GM19468 (cell line): Measurements from ENCODE around the gene GPR108.
"Not testable (repeated sequence)": the region's sequence is repeated elsewhere in the genome, so short reads cannot be mapped to it uniquely, and the experiment has no call there.

Experiments used
- ATAC-seq: cut with Tn5 transposase; IDR thresholded peaks from one replicate; pipeline ENCODE4 v1.9.1; 2021; ENCODE audit warnings: mild to moderate bottlenecking, moderate library complexity, moderate number of reproducible peaks; ENCODE audit not compliant: unreplicated experiment; ENCODE audit errors: extremely low read depth

GPR108 gene

DNA sequence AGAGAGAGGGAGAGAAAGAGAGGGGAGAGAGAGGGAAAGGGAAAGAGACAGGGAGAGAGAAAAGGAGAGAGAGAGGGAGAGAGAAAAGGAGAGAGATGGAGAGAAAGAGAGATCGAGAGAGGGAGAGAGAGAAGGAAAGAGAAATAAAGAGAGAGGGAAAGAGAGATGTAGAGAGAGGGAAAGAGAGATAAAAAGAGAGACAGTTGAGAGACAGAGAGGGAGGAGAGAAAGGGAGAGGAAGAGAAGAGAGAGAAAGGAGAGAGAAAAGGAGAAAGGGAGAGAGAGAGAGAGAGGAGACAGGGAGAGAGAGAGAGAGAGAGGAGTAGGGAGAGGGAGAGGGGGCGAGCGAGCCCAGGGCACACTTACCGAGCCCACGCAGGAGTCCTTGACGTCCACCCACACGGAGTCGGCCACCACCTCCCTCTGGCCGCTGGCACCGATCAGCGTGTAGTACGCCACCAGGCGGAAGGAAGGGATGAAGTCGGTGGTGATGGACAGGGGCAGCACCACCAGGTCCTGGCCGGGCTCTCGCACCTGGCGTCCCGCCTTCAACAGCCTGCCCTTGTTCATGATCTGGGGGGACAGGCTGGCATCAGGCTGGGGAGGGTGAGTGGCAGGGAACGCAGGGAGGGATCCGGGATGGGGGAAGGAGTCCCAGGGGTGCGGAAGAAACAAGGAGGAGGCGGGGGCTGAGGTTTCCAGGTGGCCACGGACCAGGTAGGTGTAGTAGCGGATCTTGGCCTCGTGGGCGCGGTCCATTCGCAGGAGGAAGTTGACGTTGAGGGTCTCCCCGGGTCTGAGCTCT, 26.9 kb downstream of the GPR108 start:
- ATAC-seq, result no peak

DNA sequence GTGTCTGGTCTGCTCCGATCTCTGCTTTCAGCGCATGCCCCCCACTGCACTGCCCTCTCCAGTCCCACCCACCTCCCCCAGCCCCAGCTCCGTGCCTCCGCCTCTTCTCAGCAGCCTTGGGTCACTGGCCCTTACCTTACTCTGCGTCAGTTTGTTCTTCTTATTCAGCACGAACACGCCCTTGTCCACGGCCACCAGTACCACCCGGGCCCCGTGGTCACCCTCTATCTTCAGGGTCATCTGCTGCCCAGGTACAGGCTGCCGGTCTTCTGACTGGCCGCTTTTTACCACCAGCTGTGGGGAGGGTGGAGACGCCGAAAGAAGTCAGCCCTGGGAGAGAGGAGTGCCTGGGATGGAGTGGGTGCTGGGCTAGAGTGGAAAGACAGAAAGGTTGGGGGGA, 27.8 kb downstream of the GPR108 start:
- no peak for ATAC-seq

DNA sequence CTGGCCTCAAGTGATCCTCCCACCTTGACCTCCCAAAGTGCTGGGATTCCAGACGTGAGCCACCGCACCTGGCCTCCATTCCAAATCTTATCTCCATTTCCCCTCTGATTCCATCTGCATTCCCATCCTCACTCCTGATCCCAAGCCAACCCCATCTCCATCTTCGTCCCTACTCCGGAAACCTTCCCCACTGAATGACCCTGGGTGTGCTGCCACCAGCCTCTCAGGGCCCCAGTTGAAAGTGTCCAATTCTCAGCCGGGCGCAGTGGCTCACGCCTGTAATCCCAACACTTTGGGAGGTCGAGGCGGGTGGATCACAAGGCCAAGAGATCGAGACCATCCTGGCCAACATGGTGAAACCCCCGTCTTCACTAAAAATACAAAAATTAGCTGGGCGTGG, 28.5 kb downstream of the GPR108 start:
- ATAC-seq, result not testable (repeated sequence)

DNA sequence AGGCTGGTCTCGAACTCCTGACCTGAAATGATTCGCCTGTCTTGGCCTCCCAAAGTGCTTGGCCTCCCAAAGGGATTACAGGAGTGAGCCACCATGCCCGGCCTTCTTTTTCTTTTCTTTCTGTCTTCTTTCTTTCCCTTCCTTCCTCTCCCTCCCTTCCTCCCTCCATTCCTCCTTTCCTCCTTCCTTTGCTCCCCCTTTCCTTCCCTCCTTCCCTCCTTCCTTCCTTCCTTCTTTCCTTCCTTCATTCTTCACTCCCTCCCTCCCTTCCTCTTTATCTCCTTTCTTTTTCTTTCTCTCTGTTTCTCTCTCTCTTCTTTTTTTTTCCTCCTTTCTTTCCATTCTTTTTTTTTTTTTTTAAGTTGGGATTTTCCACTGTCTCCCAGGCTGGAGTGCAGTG, 29.0 kb downstream of the GPR108 start:
- ATAC-seq, result no peak

DNA sequence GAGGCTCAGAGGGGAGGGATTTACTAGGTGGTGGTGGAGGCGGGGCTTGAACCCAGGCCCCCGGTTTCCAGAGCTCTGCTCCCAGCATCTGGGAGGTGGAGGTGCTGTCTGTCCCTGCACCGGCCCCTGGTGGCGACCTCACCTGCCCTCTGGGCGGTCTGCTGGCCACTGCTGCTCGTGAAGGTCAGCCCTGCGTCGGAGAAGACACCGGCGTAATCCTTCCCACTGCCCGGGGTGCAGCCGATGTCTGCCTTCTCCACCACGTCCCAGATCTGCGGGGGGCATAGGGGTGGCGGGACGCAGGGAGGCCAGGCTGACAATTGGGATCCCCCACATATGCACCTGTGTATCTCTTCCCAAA, 29.7 kb downstream of the GPR108 start:
- ATAC-seq, result no peak

DNA sequence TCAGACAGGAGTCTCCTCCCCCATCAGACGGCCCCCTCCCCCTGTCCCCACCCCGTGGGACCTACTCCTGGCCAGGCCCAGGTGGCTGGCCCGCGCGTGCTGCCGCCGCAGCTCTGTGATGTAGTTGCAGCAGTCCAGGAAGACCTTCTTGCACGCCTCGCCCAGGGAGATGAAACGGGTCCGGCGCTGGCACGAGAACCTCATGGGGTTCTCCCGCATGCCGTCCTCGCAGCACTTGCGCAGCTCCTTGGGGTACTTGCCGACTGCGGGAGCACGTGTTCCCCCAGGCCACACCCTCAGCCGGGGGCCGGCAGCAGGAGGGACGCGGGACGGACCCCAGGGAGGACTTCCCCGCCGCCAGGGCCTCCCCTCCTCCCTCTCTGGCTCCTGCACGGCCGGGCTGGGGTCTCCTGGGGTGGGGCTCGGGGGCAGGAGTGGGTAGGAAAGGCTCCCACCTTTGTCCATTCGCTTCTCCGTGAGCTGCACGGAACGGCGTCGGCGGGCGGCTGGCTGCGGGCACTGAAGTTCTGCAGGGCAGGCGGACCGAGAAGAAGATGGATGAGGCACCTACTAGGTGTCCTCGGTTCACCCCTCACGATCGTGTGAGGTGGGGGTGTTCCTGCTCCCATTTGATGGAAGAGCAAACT, 30.2 kb downstream of the GPR108 start:
- no peak for ATAC-seq

DNA sequence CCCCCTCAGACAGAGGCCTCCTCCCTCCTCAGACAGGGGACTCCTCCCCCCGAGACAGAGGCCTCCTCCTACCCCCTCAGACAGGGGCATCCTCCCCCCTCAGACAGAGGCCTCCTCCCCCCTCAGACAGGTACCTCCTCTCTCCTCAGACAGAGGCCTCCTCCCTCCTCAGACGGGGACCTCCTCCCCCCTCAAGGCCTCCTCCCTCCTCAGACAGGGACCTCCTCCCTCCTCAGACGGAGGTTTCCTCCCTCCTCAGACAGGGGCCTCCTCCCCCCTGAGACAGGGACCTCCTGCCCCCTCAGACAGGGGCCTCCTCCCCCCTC, 30.8 kb downstream of the GPR108 start:
- ATAC-seq, result no peak

DNA sequence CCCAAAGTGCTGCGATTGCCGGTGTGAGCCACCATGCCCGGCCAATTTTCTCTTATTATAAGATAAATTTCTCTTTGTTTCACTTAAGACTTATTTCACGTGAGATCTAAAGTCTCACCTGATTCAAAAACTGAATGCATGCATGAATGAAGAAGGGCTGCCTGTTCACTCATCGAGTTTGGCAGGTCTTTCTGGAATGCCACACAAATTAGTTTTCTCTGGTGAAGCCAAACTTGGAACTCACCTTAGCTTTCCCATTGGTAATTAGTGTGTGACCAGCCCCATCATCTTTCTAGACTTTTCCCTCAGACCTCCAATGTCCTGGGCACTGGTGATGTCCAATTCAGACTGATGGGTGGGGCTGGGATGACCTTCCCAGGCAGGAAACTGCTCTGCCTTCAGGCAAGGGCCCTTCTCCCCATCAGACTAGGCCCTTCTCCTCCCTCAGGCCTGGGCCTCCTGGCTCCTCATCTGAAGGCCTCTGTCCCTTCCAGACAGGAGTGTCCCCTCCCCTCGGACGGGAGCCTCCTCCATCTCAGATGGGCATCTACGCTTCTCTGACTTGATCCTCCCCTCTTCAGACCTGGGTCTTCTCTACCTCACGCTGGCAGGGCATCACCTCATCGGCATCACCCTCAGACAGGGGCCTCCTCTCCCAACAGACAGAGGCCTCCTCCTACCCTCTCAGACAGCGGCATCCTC, 31.3 kb downstream of the GPR108 start:
- no peak for ATAC-seq

DNA sequence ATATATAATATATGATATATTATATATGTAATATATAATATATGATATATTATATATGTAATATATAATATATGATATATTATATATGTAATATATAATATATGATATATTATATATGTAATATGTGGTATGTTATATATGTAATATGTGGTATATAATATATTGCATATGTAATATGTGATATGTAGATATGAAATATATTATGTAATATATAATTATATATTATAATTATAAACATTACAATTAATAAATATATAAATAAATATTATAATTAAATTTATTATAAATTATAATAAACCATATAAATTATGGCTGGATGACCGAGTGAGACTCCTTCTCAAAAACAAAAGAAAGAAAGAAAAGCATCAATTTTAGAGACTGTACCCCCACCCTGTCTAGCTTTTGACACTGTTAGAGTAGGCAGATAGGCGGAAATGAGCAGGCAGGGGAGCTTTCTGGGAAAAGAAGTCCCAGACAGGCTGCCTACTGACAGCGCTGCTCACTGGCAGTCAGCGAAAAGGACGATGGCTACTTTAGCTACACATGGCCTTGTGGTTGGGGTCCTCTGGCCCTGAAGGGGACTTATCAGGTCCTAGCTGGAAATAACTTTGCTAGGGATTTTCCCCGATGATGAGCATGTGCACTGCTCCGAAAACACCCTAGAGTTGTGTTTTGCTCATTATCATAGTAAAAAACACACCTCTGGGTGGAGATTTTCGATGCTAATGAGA, 36.6 kb downstream of the GPR108 start:
- ATAC-seq, result no peak

DNA sequence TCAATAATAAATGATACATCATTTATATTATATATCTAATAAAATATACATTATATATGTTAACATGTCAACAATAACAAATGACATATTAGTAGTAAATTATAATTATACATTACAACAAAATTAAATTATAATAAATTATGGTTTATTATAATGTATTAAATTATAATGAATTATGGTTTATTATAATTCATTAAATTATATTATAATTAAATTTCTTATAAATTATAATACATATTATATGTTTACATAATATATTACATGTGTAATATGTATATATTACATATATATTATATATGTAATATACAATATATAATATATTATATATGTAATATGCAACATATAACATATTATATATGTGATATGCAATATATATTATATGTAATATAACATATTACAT, 37.4 kb downstream of the GPR108 start:
- ATAC-seq, result no peak

DNA sequence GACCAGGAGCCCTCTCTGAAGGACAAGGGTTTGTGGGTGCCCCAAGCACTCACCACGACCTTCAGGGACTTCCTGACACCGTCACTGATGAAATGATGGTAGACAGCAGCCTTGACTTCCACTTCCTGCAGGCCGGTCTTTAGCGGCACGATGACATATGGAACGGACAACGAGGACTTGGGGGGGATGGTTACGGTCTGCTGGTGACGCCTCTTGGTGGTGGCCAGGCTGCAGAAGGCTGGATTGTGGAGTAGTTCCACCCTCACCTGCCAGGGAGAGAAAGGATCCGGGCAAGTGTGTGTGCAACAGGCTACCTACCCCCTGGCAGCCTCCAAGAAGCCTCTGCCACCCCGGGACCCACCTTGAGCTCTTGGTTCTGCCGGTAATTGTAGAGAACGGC, 40.1 kb downstream of the GPR108 start:
- no peak for ATAC-seq

DNA sequence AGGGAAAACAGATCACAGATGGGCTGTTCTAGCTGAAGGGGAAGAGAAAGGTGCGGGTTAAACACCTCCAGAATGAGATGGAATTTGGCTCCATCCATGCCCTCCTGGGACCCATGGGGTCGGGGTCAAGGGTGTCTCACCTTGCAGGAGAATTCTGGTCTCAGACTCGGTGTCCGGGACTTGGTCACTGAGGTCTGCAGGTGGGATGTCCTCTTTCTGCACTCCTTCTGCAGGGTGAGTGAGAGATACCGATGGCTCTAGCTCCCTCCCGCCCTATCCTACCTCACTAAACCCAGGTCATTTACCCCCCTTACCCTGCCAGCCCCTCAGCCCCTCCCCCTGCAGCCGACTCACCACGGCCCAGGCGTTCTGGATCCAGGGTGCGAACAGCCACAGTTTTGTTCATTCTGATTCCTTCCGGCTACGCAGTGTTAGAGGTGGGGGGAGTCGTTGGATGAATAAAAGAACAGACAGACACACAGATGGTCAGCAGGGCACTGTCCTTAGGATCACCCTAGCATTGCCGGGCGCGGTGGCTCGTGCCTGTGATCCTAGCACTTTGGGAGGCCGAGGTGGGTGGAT, 41.0 kb downstream of the GPR108 start:
- no peak for ATAC-seq

DNA sequence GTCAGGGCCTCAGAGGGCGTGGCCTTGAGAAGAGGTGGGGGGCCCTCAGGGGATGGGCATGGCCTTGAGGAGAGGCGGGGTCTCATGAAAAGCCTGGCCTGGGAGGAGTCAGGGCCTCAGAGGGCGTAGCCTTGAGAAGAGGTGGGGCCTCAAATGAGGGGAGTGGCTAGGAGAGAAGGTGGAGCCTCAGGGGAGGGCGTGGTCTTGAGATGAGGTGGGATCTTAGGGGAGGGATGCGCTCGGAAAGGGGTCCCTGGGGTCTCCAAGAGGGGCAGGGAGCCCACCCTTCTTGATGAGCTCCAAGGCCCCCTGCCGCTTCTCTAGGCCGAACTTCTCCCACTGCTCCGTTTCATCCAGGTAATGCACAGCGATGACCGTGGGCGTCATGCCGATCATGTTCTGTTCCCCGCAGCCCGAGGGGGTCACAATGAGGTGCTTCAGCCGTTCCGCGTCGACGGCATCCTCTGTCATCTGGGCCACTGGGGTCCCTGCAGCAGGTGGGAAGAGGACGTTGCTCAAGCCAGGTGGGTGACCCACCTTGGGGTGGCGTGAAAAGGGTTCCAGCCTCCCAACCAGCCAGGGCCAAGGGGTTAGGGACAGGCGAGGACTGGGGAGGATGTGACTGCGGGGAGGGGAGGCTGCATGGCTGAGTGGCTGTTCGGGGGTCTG, 43.1 kb downstream of the GPR108 start:
- no peak for ATAC-seq

DNA sequence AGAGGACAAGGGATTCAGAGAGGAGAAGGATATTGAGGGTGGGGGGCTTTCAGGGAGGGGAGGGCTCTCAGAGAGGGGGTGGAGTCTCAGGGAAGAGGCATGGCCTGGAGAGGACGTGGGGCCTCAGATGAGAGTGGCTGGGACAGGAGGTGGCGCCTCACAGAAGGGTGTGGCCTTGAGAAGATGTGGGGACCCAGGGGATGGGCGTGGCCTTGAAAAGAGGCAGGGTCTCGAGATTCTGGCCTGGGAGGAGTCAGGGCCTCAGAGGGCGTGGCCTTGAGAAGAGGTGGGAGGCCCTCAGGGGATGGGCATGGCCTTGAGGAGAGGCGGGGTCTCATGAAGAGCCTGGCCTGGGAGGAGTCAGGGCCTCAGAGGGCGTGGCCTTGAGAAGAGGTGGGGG, 43.7 kb downstream of the GPR108 start:
- no peak for ATAC-seq

DNA sequence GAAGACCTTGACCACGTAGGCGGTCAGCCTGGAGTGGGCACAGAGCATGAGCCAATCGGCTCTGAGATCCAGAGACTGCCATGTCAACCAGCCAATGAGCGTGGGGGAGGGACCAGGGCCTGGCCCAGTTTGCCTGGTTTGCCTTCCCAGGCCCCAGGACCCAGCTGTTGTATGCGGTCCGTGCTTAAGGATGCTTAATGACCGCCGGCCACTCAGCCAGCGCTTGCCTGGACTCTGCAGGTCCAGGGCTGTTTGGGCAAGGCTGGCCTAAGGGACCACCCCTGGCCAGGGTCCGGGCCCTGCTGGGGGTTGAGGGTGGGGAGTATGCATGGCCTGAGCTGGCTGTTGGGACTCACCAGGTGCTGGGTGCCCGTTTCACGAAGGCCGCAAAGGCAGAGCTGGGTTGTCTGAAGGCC, 44.3 kb downstream of the GPR108 start:
- no peak for ATAC-seq

DNA sequence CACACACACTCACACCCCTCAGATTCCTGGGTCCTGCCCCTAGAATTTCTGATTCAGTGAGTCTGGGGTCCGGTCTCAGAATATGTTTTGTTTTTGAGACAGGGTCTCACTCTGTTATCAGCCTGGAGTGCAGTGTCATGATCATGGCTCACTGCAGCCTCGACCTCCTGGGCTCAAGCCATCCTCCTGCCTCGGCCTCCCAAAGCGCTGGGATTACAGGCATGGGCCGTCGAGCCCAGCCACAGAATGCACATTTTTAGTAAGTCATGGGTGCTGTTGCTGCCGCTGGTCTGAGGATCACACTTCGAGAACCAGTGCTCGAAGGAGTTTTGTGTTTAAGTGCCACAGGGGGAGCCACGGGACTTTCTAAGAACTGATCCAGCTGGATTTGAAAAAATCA, 45.4 kb downstream of the GPR108 start:
- ATAC-seq, result no peak

DNA sequence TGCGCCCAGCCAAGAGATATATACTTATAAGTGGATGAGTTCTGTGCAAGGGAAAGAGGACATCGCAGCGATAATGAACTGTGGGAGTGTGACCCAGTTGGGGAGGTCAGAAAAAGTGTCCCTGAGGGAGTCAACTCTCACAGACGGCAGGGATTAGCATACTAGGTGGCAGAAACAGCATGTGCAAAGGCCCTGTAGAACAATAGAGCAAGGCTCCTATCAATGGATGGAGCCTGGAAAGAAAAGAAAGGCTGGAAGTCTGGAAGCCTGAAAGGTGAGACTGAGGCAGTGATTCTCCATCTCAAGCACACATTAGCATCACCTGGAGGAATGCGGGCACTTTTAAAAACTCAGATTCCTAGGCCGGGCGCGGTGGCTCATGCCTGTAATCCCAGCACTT, 46.0 kb downstream of the GPR108 start:
- no peak for ATAC-seq

DNA sequence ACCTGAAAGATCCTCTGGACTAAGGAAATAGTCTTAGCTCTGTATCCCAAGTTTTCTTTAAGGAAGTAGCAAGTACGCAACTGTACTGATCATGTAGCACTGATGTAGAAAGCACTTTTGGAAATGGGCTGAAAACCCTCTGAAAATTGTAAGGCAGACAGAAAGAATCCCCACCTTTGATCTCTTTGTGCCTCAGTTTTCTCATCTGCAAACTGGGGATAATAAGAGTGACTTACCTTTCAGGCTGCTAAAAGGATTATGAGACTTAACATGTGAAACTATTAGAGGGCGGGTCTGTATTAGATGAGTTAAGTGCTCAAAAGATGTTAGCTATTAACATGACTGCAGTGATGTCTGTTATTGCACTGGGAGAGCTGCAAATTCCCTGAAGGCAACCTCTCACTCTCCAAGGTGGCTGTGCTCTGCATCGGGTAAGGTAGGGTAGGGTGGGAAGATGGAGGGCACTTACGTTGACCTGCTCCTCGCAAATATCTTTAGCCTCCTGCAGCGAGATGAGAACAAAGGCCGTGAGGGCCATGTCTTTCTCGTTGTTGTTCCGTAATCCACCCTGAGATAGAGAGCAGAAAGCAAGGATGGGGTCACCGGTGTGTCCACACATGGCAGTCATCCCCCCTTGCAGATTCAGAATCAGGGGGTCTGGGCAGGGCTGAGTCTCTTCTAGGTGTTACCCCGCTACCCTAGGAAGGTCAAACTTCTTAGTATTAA, 47.1 kb downstream of the GPR108 start:
- no peak for ATAC-seq

DNA sequence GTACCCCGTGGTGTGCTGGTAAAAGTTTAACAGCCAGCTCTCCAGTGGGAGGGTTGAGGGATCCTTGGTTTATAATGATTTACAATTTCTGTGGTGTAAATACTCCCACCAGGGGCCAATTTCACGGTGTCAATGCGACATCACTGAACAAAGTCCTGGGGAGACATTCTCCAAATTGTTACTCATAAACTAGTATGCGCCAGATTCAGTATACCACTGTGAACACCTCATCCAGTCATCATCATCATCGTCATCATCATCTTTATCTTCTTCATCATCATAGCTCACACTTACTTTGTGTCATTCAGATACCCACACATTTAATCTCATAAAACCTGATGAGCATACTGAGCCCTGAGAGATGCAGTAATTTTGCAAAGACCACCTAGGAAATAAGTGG, 50.3 kb downstream of the GPR108 start:
- no peak for ATAC-seq

DNA sequence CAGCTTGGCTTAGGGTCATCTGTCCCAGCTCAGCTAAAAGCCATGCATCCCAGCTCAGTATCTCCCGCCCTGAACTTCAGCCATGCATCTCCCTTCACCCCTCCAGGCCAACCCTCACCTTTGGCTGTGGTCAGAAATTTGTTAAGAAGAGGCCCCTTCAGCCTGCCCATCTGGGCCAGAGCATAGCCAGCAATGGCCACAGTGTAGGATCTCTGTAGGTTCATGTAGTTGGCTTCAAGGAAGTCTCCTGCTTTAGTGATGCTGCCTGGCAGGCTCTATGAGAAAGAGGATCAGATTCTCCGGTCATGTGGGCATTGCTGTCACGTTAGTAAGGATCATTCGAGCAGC, 50.8 kb downstream of the GPR108 start:
- no peak for ATAC-seq
